AG09309 (cell line): ENCODE measurements around the gene USP10.

ENCODE experiments used
- DNase-seq: peaks from one replicate; pipeline ENCODE4 v3.0.0-alpha.2; 2010; ENCODE audit warnings: low read depth
- H3K4me3 ChIP-seq: 2 replicates; pipeline ENCODE4 v1.5.1; 2011; ENCODE audit warnings: mild to moderate bottlenecking, low read depth, low read length, moderate library complexity; ENCODE audit not compliant: control insufficient read depth
- TF ChIP-seq, protein P1 (sequence below): IDR thresholded peaks from 2 replicates; pipeline ENCODE4 v1.5.1; 2011; ENCODE audit warnings: mild to moderate bottlenecking, low read depth, low read length, inconsistent platforms; ENCODE audit not compliant: insufficient read depth, control insufficient read depth; ENCODE audit errors: missing control alignments

The USP10 gene

DNA sequence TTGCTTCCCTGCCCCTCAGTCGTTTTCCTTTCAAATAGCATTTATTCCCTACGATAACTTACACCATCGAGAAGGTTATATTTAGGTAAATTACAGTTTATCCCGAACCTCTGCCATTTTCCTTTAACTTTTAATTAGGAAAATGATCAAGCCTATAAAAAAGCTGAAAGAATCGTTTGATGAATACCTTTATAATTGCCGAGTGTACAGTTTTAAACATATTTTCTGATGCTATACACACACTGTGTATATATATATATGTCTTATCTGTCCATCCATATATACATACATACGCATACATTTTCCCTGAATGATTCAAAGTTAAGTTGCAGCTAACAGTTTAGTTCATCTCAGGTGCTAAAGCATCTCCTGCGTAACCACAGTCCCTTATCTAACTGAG, 63.4 kb downstream of the USP10 start:
- TF ChIP-seq, protein P1, sequence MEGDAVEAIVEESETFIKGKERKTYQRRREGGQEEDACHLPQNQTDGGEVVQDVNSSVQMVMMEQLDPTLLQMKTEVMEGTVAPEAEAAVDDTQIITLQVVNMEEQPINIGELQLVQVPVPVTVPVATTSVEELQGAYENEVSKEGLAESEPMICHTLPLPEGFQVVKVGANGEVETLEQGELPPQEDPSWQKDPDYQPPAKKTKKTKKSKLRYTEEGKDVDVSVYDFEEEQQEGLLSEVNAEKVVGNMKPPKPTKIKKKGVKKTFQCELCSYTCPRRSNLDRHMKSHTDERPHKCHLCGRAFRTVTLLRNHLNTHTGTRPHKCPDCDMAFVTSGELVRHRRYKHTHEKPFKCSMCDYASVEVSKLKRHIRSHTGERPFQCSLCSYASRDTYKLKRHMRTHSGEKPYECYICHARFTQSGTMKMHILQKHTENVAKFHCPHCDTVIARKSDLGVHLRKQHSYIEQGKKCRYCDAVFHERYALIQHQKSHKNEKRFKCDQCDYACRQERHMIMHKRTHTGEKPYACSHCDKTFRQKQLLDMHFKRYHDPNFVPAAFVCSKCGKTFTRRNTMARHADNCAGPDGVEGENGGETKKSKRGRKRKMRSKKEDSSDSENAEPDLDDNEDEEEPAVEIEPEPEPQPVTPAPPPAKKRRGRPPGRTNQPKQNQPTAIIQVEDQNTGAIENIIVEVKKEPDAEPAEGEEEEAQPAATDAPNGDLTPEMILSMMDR = no peak
- no peak for DNase-seq
- no peak overlapping the region for H3K4me3 ChIP-seq

DNA sequence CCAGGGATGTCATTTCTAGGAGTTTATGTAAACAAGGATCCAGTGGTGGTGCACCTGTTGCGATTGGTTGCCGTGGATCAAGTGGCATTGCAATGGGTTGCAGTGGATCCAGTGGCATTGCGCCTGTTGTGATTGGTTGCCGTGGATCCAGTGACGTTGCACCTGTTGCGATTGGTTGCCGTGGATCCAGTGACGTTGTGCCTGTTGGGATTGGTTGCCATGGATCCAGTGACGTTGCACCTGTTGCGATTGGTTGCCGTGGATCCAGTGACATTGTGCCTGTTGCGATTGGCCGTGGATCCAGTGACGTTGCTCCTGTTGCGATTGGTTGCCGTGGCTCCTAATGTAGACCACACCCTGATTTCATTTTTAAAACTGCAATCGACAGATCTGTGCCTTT, 63.8 kb downstream of the USP10 start:
- TF ChIP-seq, protein P1 = no peak
- no peak for DNase-seq
- no peak overlapping the region for H3K4me3 ChIP-seq

DNA sequence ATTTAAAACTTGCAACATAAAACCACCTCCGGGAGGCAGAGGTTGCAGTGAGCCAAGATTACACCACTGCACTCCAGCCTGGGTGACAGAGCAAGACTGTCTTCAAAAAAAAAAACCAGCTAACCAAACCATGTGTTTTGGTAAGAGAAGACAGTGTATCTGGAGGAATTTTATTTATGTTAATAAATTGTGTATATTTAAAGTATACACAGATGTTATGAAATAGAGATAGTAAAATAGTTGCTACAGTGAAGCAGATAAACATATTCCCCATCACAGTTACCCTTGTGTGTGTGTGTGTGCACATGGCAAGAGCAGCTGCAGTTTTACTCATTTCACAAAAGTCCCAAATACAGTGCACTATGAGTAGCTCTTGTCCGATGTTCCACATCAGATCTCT, 65.2 kb downstream of the USP10 start:
- TF ChIP-seq, protein P1 = no peak
- no peak for DNase-seq
- no peak overlapping the region for H3K4me3 ChIP-seq

DNA sequence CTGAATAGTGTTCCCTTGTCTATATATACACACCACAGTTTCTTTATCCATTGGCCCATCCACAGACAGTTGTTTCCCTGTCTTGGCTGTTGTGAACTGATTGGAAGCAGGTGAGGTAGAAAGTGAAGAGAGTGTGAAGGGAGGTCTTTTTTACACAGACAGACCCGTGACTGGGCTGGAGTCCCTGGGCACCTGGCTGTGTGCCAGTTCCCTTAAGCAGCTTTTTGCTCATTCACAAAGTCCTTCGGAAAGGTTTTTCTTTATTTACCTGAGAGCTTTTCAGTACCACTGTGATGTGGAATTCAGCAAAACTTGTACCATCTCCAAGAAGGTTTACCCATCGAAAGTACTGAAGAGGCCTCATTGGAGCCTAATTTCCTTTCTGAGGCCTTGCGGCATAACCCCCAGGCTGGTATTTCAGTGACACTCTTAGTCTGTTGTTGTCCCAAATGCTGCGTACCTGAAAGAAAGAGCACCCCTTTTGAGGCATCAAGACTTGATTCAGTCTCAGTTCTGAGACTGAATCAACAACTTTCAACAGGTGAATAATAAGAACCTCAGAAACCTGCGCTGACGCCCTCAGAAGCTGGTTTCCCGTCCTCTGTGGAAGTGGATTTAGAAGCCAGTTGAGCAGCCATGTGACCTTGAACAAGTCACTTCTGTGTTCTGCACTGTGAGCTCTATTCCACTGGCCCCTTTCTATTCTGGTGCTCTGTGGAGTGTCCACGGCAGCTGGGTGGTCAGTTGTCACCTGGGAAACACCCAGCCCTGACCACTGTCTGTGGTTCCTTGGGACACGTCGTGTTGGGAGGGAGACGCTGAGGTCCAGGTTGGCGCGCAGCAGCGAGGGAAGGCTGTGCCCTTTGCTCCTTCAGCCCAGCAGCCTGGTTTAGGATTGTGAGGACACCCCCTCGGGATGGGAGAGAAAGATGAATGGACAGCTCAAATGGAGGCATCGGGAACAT, 66.1 kb downstream of the USP10 start:
- DNase-seq = no peak
- TF ChIP-seq, protein P1 = no peak
- H3K4me3 ChIP-seq = no peak overlapping the region

DNA sequence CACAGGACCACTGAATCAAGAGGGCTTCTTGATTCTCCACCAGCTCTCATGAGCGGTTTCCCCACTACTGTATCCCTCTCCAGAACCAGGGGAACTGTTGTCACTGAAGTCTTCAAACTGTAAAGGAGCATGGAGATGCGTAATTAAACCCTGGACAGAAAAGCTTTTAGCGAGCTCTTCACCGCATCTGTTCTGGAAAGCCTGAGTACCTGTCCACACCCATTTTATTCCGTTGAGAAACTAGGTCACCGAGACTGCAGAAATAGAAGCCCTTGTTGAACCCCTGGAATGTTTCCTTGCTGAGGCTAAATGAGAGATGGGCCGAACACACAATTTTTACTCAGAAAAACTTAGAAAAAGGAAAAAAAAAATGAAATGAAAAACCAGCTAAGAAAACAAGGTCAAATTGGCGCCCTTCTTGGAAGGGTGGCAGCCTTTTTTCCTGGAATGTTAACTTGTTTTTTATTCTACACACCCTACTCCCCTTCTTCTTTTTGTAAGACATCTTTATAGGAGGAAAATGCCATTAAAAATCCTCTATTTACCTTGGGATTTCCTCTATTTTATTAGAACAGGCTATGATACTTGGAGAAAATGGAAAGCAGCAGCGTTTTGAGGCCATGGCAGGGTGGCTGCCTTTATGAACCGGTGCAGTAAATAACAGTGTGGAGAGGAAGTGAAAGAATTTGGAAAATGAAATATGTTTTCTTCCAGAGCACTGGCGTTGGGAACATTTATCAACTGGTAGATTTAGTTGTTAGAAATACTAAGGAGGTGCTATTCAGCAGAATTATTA, 67.4 kb downstream of the USP10 start:
- TF ChIP-seq, protein P1 = no peak
- H3K4me3 ChIP-seq = no peak overlapping the region
- DNase-seq = no peak

DNA sequence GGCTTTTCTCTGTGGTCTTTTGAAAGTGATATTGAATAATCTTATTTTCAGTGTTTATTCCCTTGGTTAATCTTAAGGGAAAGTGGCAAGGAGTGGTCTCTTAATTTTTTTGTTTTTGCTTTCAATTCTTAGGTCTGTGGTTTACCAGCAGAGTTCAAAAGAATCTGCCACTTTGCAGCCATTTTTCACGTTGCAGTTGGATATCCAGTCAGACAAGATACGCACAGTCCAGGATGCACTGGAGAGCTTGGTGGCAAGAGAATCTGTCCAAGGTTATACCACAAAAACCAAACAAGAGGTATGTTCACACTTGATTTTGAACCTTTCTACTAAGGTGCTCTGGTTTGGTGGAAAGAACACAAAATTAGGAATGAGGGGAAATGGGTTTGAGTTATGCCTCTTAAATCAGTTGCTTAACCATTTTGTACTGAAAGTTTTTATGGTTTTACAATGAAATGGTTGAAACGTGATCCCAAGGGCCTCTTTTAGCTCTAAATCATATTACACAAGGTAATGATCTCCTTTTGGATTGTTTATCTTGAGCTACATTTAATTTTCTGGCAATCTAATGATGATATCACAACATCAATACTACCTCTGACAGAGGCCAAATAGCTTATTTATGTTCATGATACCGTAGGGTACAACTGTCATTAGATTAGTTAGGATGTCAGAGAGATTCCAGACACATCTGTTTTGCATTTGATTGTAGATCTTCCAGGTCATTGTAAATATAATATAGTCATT, 68.4 kb downstream of the USP10 start:
- DNase-seq = no peak
- H3K4me3 ChIP-seq = no peak overlapping the region
- TF ChIP-seq, protein P1 = no peak
